MG63 (cell line): ENCODE results near the gene ZNF579. TPM values are rescaled to one million over a fixed set of nuclear protein-coding genes. Genes with fewer than 3 reads are reported as not detected.

ENCODE experiments used
- DNase-seq: peaks from one replicate; pipeline ENCODE4 v3.0.0-alpha.2; 2020
- H3K27me3 ChIP-seq: fragments of 250-450 bp; sonication (Bioruptor Pico); 2 replicates; pipeline ENCODE4 v1.5.1; 2020; ENCODE audit warnings: mild to moderate bottlenecking, moderate library complexity
- H3K36me3 ChIP-seq: fragments of 250-450 bp; sonication (Bioruptor Pico); 2 replicates; pipeline ENCODE4 v1.5.1; 2020; ENCODE audit warnings: mild to moderate bottlenecking, moderate library complexity
- H3K4me3 ChIP-seq: fragments of 250-450 bp; sonication (Bioruptor Pico); 2 replicates; pipeline ENCODE4 v1.5.1; 2020; ENCODE audit warnings: mild to moderate bottlenecking, moderate library complexity
- H3K9me3 ChIP-seq: fragments of 250-450 bp; sonication (Bioruptor Pico); 2 replicates; pipeline ENCODE4 v1.5.1; 2020; ENCODE audit warnings: mild to moderate bottlenecking, moderate library complexity
- total RNA-seq: library from RNA; depleted of rRNA; stranded (reverse); fragments of >200 nt; shearing (Covaris generic); gene quantifications from 2 replicates; pipeline ENCODE4 v1.2.3, GENCODE V29; 2014; ENCODE audit warnings: low replicate concordance

Gene ZNF579
- total RNA-seq, 1 experiment from 2014 or later, result 8.6 TPM

- no peak for DNase-seq
- Histone ChIP-seq H3K36me3 (no peaks in the 10 kb centered on the region), H3K9me3 (peaks cover 5% of the 10 kb centered on the region; the same call in 1 of the 2 replicates), H3K4me3 (no peak overlapping the region), H3K27me3 (no peaks in the 10 kb centered on the region)
These were observed 21.0 kb downstream of the ZNF579 start for GRCh38 chr19:55559684-55560083.

- DNase-seq, result no peak
These were observed 25.9 kb downstream of the ZNF579 start for GRCh38 chr19:55554741-55555152.

GRCh38 chr19:55554302-55554701 is 26.3 kb downstream of the ZNF579 start:
- DNase-seq, result no peak
- no peaks in the 10 kb centered on the region for H3K27me3 ChIP-seq
- no peaks in the 10 kb centered on the region for H3K36me3 ChIP-seq
- no peaks in the 10 kb centered on the region for H3K9me3 ChIP-seq
- no peak overlapping the region for H3K4me3 ChIP-seq

More at GRCh38 chr19:55554741-55555152, 25.9 kb downstream of the ZNF579 start:
- Histone ChIP-seq H3K9me3 (no peaks in the 10 kb centered on the region), H3K27me3 (no peaks in the 10 kb centered on the region), H3K4me3 (no peak overlapping the region), H3K36me3 (no peaks in the 10 kb centered on the region)

GRCh38 chr19:55553217-55554182 is 27.1 kb downstream of the ZNF579 start:
- DNase-seq, result no peak
- H3K4me3 ChIP-seq, result no peak overlapping the region

GRCh38 chr19:55552620-55553019 is 28.0 kb downstream of the ZNF579 start:
- DNase-seq, result peak; percentile 81
- Histone ChIP-seq H3K27me3 (no peaks in the 10 kb centered on the region), H3K4me3 (no peak overlapping the region), H3K36me3 (no peaks in the 10 kb centered on the region), H3K9me3 (no peaks in the 10 kb centered on the region)

More at GRCh38 chr19:55553217-55554182, 27.1 kb downstream of the ZNF579 start:
- Histone ChIP-seq H3K27me3 (no peaks in the 10 kb centered on the region), H3K36me3 (no peaks in the 10 kb centered on the region), H3K9me3 (no peaks in the 10 kb centered on the region)

GRCh38 chr19:55552206-55552605 is 28.4 kb downstream of the ZNF579 start:
- no peak for DNase-seq
- Histone ChIP-seq H3K36me3 (no peaks in the 10 kb centered on the region), H3K4me3 (no peak overlapping the region), H3K27me3 (no peaks in the 10 kb centered on the region), H3K9me3 (no peaks in the 10 kb centered on the region)

- no peaks in the 10 kb centered on the region for H3K9me3 ChIP-seq
- H3K27me3 ChIP-seq, result no peaks in the 10 kb centered on the region
- no peaks in the 10 kb centered on the region for H3K36me3 ChIP-seq
- no peak for DNase-seq
- peak overlapping the region; percentile 9 for H3K4me3 ChIP-seq
These were observed 30.4 kb downstream of the ZNF579 start for GRCh38 chr19:55550321-55550650.

GRCh38 chr19:55549500-55550320 is 30.9 kb downstream of the ZNF579 start:
- Histone ChIP-seq H3K36me3 (no peaks in the 10 kb centered on the region), H3K4me3 (peak overlapping the region; percentile 9), H3K9me3 (no peaks in the 10 kb centered on the region), H3K27me3 (no peaks in the 10 kb centered on the region)
- peak; percentile 86 for DNase-seq

GRCh38 chr19:55546822-55547614 is 33.6 kb downstream of the ZNF579 start:
- peak; percentile 95 for DNase-seq
- H3K4me3 ChIP-seq, result no peak overlapping the region

GRCh38 chr19:55546011-55546410 is 34.6 kb downstream of the ZNF579 start:
- H3K27me3 ChIP-seq, result no peaks in the 10 kb centered on the region
- H3K9me3 ChIP-seq, result no peaks in the 10 kb centered on the region
- H3K4me3 ChIP-seq, result no peak overlapping the region
- no peaks in the 10 kb centered on the region for H3K36me3 ChIP-seq
- DNase-seq, result no peak

More at GRCh38 chr19:55546822-55547614, 33.6 kb downstream of the ZNF579 start:
- Histone ChIP-seq H3K27me3 (no peaks in the 10 kb centered on the region), H3K9me3 (no peaks in the 10 kb centered on the region), H3K36me3 (no peaks in the 10 kb centered on the region)

GRCh38 chr19:55545443-55545842 is 35.2 kb downstream of the ZNF579 start, which contains the start of gene SBK3:
SBK3 (minus strand) TSS chr19:55545543; CDS start chr19:55545543, 0 bp downstream.
- Histone ChIP-seq H3K9me3 (no peaks in the 10 kb centered on the region), H3K36me3 (no peaks in the 10 kb centered on the region), H3K27me3 (no peaks in the 10 kb centered on the region), H3K4me3 (no peak within 1 kb of the TSS)
- no peak for DNase-seq

- Histone ChIP-seq H3K9me3 (no peaks in the 10 kb centered on the region), H3K36me3 (no peaks in the 10 kb centered on the region), H3K27me3 (no peaks in the 10 kb centered on the region), H3K4me3 (no peak overlapping the region)
- DNase-seq, result peak; percentile 35
These were observed 35.7 kb downstream of the ZNF579 start for GRCh38 chr19:55544776-55545439.

- H3K9me3 ChIP-seq, result no peaks in the 10 kb centered on the region
- H3K4me3 ChIP-seq, result no peak overlapping the region
- no peak for DNase-seq
- H3K36me3 ChIP-seq, result no peaks in the 10 kb centered on the region
- H3K27me3 ChIP-seq, result no peaks in the 10 kb centered on the region
These were observed 36.6 kb downstream of the ZNF579 start for GRCh38 chr19:55544014-55544413.

GRCh38 chr19:55543567-55543966 is 37.1 kb downstream of the ZNF579 start:
- H3K36me3 ChIP-seq, result no peaks in the 10 kb centered on the region
- no peak overlapping the region for H3K4me3 ChIP-seq
- H3K9me3 ChIP-seq, result no peaks in the 10 kb centered on the region
- no peak for DNase-seq
- no peaks in the 10 kb centered on the region for H3K27me3 ChIP-seq

- Histone ChIP-seq H3K27me3 (no peaks in the 10 kb centered on the region), H3K4me3 (no peak overlapping the region), H3K9me3 (no peaks in the 10 kb centered on the region), H3K36me3 (no peaks in the 10 kb centered on the region)
- no peak for DNase-seq
These were observed 38.3 kb downstream of the ZNF579 start for GRCh38 chr19:55542292-55542855.

GRCh38 chr19:55541091-55541490 is 39.6 kb downstream of the ZNF579 start:
- Histone ChIP-seq H3K9me3 (no peaks in the 10 kb centered on the region), H3K4me3 (no peak overlapping the region)
- DNase-seq, result no peak

More at GRCh38 chr19:55541091-55541490, 39.6 kb downstream of the ZNF579 start:
- H3K36me3 ChIP-seq, result no peaks in the 10 kb centered on the region
- H3K27me3 ChIP-seq, result no peaks in the 10 kb centered on the region
